Measurements from ENCODE around the gene LURAP1L.

Gene LURAP1L

DNA sequence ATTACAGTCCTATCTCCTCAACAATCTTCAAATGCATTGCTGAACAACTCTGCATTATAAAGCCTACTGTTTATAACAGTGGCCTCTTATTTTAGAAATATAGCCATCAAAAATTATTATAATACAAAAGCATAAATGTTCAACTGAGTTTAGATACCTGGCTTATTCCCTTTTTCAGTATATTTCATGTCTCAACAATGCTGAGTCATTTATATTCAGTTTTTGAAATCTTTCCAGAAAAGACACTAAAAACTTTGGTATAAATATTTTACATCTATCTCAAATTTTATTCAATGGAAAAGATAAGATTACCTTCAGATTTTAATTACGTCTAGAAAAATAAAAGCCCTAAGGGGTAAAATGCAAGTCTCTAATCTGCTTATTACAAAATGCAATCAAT, 37.9 kb downstream of the LURAP1L start:
- H3K27ac ChIP-seq, result no peak overlapping the region

DNA sequence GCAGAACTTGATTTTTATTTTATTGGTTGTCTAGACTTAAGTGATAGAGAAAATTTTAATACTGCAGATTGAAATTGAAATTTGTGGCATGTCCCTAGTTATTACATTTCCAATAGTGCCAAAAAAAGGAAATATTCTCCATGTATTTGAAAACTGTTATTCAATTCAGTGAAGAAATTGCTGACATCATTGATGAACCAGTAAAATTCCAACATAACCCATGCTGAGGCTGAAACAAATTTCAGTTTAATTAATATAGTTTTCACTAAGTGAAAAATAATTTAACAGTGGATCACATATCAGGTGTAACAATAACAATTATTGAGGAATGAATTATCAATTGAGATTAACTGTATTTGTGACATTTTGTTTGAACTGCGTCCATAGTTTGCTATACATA, 38.7 kb downstream of the LURAP1L start:
- Histone ChIP-seq H3K4me1 (ENCODE audit: control insufficient read depth in 1 of 2, insufficient read depth in 1 of 2, low read depth in 1 of 2, low read length in 1 of 2) (no peaks in the 10 kb centered on the region), H3K4me3 (ENCODE audit: low read depth in 1 of 2, low read length in 1 of 2) (no peak overlapping the region), H3K27ac (no peak overlapping the region)

More for the DNA sequence above, 37.9 kb downstream of the LURAP1L start:
- Histone ChIP-seq H3K9me3 (no peaks in the 10 kb centered on the region), H3K27me3 (no peaks in the 10 kb centered on the region), H3K4me3 (ENCODE audit: low read depth in 1 of 2, low read length in 1 of 2) (no peak overlapping the region), H3K36me3 (no peaks in the 10 kb centered on the region), H3K4me1 (ENCODE audit: control insufficient read depth in 1 of 2, insufficient read depth in 1 of 2, low read depth in 1 of 2, low read length in 1 of 2) (no peaks in the 10 kb centered on the region)
- TF ChIP-seq, protein P1, sequence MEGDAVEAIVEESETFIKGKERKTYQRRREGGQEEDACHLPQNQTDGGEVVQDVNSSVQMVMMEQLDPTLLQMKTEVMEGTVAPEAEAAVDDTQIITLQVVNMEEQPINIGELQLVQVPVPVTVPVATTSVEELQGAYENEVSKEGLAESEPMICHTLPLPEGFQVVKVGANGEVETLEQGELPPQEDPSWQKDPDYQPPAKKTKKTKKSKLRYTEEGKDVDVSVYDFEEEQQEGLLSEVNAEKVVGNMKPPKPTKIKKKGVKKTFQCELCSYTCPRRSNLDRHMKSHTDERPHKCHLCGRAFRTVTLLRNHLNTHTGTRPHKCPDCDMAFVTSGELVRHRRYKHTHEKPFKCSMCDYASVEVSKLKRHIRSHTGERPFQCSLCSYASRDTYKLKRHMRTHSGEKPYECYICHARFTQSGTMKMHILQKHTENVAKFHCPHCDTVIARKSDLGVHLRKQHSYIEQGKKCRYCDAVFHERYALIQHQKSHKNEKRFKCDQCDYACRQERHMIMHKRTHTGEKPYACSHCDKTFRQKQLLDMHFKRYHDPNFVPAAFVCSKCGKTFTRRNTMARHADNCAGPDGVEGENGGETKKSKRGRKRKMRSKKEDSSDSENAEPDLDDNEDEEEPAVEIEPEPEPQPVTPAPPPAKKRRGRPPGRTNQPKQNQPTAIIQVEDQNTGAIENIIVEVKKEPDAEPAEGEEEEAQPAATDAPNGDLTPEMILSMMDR (IDR thresholded peaks at IDR 0.05), result no peak

DNA sequence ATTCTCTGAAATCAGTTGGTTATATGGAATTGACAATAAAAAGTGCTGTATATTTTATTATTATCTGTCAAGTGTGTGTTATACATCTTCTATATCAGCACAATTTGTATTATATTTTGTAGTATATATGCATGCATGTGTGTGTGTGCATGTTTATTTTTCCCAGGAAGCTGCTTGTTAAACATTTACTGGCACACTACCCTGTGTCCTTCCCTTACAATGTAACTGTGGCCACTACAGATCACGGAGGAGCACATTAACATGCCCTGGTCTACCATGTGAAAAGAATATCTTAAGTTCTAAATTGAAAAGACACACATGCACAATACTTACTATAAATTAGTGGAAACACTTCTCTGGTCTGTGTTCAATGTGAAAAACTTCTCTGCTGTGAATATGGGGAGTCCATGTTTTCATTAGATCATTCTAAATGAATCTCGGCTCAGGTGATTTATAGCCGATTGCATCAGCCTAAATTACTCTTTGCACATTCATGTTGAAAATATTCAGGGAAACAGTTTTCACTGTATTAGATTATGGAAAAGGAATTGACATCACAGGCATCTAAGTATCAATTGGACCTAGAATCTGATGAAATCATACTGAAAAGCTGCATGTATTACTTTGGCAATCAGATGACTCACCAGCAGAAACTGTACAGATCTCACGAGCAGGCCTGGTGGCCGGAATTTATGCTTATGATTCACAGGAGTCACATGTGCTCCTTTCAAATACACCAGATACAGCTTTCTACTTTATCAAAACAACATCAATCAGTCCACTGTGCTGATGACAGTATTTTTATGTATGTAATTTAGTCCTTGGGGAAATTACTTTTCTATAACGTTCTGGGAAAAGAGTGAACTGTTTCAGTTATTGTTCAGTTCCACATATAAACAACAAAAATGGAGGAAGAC, 39.4 kb downstream of the LURAP1L start:
- no peak overlapping the region for H3K27ac ChIP-seq
- H3K27me3 ChIP-seq, result no peaks in the 10 kb centered on the region
- H3K4me1 ChIP-seq (ENCODE audit: control insufficient read depth in 1 of 2, insufficient read depth in 1 of 2, low read depth in 1 of 2, low read length in 1 of 2), result no peaks in the 10 kb centered on the region
- TF ChIP-seq, protein P1 (IDR thresholded peaks at IDR 0.05), result no peak
- no peaks in the 10 kb centered on the region for H3K9me3 ChIP-seq
- H3K4me3 ChIP-seq (ENCODE audit: low read depth in 1 of 2, low read length in 1 of 2), result no peak overlapping the region
- H3K36me3 ChIP-seq, result no peaks in the 10 kb centered on the region

More for the DNA sequence above, 38.7 kb downstream of the LURAP1L start:
- no peaks in the 10 kb centered on the region for H3K9me3 ChIP-seq
- no peaks in the 10 kb centered on the region for H3K27me3 ChIP-seq
- H3K36me3 ChIP-seq, result no peaks in the 10 kb centered on the region
- TF ChIP-seq, protein P1 (IDR thresholded peaks at IDR 0.05), result no peak

DNA sequence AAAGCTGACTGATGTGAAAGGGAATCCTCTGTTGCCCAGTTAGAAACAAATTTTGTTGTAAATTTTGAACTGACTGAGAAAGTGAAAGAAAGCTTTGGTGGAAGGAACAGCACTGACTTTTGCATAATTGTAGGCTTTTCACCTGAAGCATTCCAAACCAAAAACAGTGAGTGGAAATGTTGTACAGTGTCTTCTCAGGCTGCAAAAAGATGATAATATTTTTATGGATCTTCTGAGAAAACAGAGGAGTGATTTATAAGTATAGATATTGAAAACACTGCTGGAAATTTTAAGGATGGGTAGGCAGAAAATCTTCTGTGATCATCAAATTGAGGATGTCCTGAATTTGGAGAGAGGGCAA, 40.0 kb downstream of the LURAP1L start:
- no peaks in the 10 kb centered on the region for H3K27me3 ChIP-seq
- H3K27ac ChIP-seq, result no peak overlapping the region
- H3K36me3 ChIP-seq, result no peaks in the 10 kb centered on the region
- no peaks in the 10 kb centered on the region for H3K9me3 ChIP-seq
- TF ChIP-seq, protein P1 (IDR thresholded peaks at IDR 0.05), result no peak
- no peaks in the 10 kb centered on the region for H3K4me1 ChIP-seq (ENCODE audit: control insufficient read depth in 1 of 2, insufficient read depth in 1 of 2, low read depth in 1 of 2, low read length in 1 of 2)
- H3K4me3 ChIP-seq (ENCODE audit: low read depth in 1 of 2, low read length in 1 of 2), result no peak overlapping the region

DNA sequence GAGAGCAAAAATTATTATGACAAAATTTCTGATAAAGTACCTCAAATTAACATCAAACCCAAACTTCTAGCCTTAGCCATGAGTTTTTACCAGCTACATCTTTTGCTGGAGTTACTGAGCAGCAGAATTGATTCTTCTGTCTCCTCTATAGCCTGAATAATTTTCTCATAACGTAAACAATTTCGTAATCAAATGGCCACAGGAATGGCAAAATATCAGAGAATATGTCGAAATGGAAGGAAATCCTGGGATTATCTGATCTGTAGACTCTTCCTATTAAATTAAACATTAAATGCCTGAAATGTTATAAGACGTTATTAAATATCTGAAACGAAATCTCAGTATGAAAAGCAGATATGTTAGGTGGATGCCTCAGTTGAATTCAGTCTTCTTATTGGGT, 41.1 kb downstream of the LURAP1L start:
- TF ChIP-seq, protein P1 (IDR thresholded peaks at IDR 0.05), result no peak
- no peaks in the 10 kb centered on the region for H3K4me1 ChIP-seq (ENCODE audit: control insufficient read depth in 1 of 2, insufficient read depth in 1 of 2, low read depth in 1 of 2, low read length in 1 of 2)
- H3K27me3 ChIP-seq, result no peaks in the 10 kb centered on the region
- H3K27ac ChIP-seq, result no peak overlapping the region
- no peaks in the 10 kb centered on the region for H3K9me3 ChIP-seq
- no peak overlapping the region for H3K4me3 ChIP-seq (ENCODE audit: low read depth in 1 of 2, low read length in 1 of 2)
- H3K36me3 ChIP-seq, result no peaks in the 10 kb centered on the region
